DND-41 (cell line): ENCODE measurements around the gene SUMO1.

Experiments
- ATAC-seq: fragments of 200-7000 bp; cut with Tn5 transposase; 3 replicates; pipeline ENCODE4 v1.9.1; 2021; ENCODE audit warnings: low read depth; ENCODE audit not compliant: insufficient read depth
- DNase-seq: peaks from one replicate; pipeline ENCODE4 v3.0.0-alpha.2; 2020
- H2AFZ ChIP-seq: 2 replicates; pipeline ENCODE4 v1.6.0; 2012; ENCODE audit warnings: low read depth, low read length
- H3K27ac ChIP-seq: 2 replicates; pipeline ENCODE4 v1.5.1; 2012; ENCODE audit warnings: low read length, inconsistent platforms
- H3K27me3 ChIP-seq: fragments of 200-600 bp; sonication (generic); 2 replicates; pipeline ENCODE4 v1.6.0; 2012; ENCODE audit warnings: low read length, mild to moderate bottlenecking, inconsistent platforms; ENCODE audit not compliant: insufficient read depth, poor library complexity
- H3K36me3 ChIP-seq: 2 replicates; pipeline ENCODE4 v1.5.1; 2012; ENCODE audit warnings: low read length, inconsistent platforms; ENCODE audit not compliant: insufficient read depth
- H3K4me1 ChIP-seq: 2 replicates; pipeline ENCODE4 v1.5.1; 2012; ENCODE audit warnings: mild to moderate bottlenecking, low read length; ENCODE audit not compliant: insufficient read depth
- H3K4me2 ChIP-seq: 2 replicates; pipeline ENCODE4 v1.6.0; 2012; ENCODE audit warnings: mild to moderate bottlenecking, moderate library complexity, low read length, inconsistent platforms; ENCODE audit not compliant: insufficient read depth
- H3K4me3 ChIP-seq, 2 experiments: fragments of 200-600 bp in 1 of 2; shearing (Covaris generic) in 1 of 2; 2 replicates each; pipeline ENCODE4 v1.5.1; 2012 to 2016; ENCODE audit warnings: inconsistent platforms in 2 of 2, low read length in 2 of 2, mild to moderate bottlenecking in 2 of 2, low read depth in 1 of 2, moderate library complexity in 1 of 2
- H3K79me2 ChIP-seq: 2 replicates; pipeline ENCODE4 v1.6.0; 2012; ENCODE audit warnings: low read length, inconsistent platforms; ENCODE audit not compliant: insufficient read depth
- H3K9ac ChIP-seq: 2 replicates; pipeline ENCODE4 v1.6.0; 2012; ENCODE audit warnings: low read depth, mild to moderate bottlenecking, inconsistent platforms, low read length, moderate library complexity
- H3K9me3 ChIP-seq: 2 replicates; pipeline ENCODE4 v1.5.1; 2012; ENCODE audit warnings: low read length, moderate library complexity, mild to moderate bottlenecking, inconsistent platforms; ENCODE audit not compliant: insufficient read depth, severe bottlenecking
- H4K20me1 ChIP-seq: 2 replicates; pipeline ENCODE4 v1.6.0; 2012; ENCODE audit warnings: low read length; ENCODE audit not compliant: insufficient read depth
- CTCF ChIP-seq: IDR thresholded peaks from 2 replicates; pipeline ENCODE4 v1.5.1; 2012; ENCODE audit warnings: borderline replicate concordance, low read length, moderate library complexity, mild to moderate bottlenecking; ENCODE audit not compliant: poor library complexity, severe bottlenecking; ENCODE audit errors: extremely low read depth
- EZH2 ChIP-seq: IDR thresholded peaks from 3 replicates; pipeline ENCODE4 v1.6.1; 2012; ENCODE audit warnings: borderline replicate concordance, low read depth, mild to moderate bottlenecking, moderate library complexity, low read length, inconsistent platforms; ENCODE audit not compliant: severe bottlenecking

SUMO1 gene

GRCh38 chr2:202238234-202239197, at the start of gene SUMO1:
Gene SUMO1, minus strand, starts transcription at chr2:202238597. Its CDS starts 146 bp downstream, at chr2:202238451.
- Histone ChIP-seq H2AFZ (peak within 1 kb of the TSS; percentile 95), H3K27ac (peak within 1 kb of the TSS; percentile 92), H3K79me2 (peaks cover 54% of the 10 kb centered on the region), H3K4me1 (peaks cover 32% of the 10 kb centered on the region), H3K9ac (peak within 1 kb of the TSS; percentile 96), H3K36me3 (peaks cover 2% of the 10 kb centered on the region), H3K4me2 (peak within 1 kb of the TSS; percentile 81), H3K27me3 (no peaks in the 10 kb centered on the region), H3K4me3 (peak within 1 kb of the TSS; percentile 99), H3K9me3 (no peaks in the 10 kb centered on the region), H4K20me1 (peaks cover 32% of the 10 kb centered on the region)
- DNase-seq: peak; percentile 96
- ATAC-seq: peak; percentile 93
- no peak for TF ChIP-seq CTCF
- no peak for TF ChIP-seq EZH2

- ATAC-seq: no peak
Measured at GRCh38 chr2:202286595-202286994, 48.2 kb upstream of the SUMO1 start.

GRCh38 chr2:202278944-202279343, 40.5 kb upstream of the SUMO1 start:
- peaks cover 94% of the 10 kb centered on the region for H3K36me3 ChIP-seq

More at GRCh38 chr2:202286595-202286994, 48.2 kb upstream of the SUMO1 start:
- DNase-seq: no peak
- no peak for TF ChIP-seq EZH2
- TF ChIP-seq CTCF: no peak
- Histone ChIP-seq H3K9ac (no peak overlapping the region), H3K27ac (no peak overlapping the region), H3K27me3 (no peaks in the 10 kb centered on the region), H3K79me2 (peaks cover 50% of the 10 kb centered on the region), H3K4me3 (no peak overlapping the region), H2AFZ (no peak overlapping the region), H3K36me3 (peaks cover 99% of the 10 kb centered on the region), H3K4me1 (no peaks in the 10 kb centered on the region), H3K9me3 (no peaks in the 10 kb centered on the region), H3K4me2 (no peak overlapping the region), H4K20me1 (peaks cover 31% of the 10 kb centered on the region; the same call in 1 of the 2 replicates)

More at GRCh38 chr2:202278944-202279343, 40.5 kb upstream of the SUMO1 start:
- DNase-seq (no peak), ATAC-seq (peak; percentile 76)
- H3K27me3 ChIP-seq: no peaks in the 10 kb centered on the region
- no peak overlapping the region for H3K9ac ChIP-seq
- peaks cover 69% of the 10 kb centered on the region for H4K20me1 ChIP-seq
- H2AFZ ChIP-seq: no peak overlapping the region
- H3K4me3 ChIP-seq: no peak overlapping the region
- no peaks in the 10 kb centered on the region for H3K4me1 ChIP-seq
- peaks cover 86% of the 10 kb centered on the region for H3K79me2 ChIP-seq
- no peak overlapping the region for H3K4me2 ChIP-seq
- no peak overlapping the region for H3K27ac ChIP-seq
- TF ChIP-seq CTCF (peak; percentile 56), EZH2 (no peak)
- H3K9me3 ChIP-seq: no peaks in the 10 kb centered on the region
